Upper lobe of left lung (tissue), 4 donors: ENCODE measurements around the gene SLC22A17.

Source experiments
- EP300 ChIP-seq, 4 donors: sonication (generic); formaldehyde crosslinking; IDR thresholded peaks; one replicate each; pipeline ENCODE4 v1.5.1; 2017; ENCODE audit warnings: antibody characterized with exemption in 4 of 4, control low read depth in 2 of 4
- POLR2A ChIP-seq, 4 donors: fragments of 450-650 bp; IDR thresholded peaks; one replicate each; pipeline ENCODE4 v1.5.1; 2016 to 2017; ENCODE audit warnings: antibody characterized with exemption in 4 of 4, mild to moderate bottlenecking in 2 of 4
- POLR2AphosphoS5 ChIP-seq, 2 donors: sonication (generic); formaldehyde crosslinking; IDR thresholded peaks; one replicate each; pipeline ENCODE4 v1.5.1; 2017; ENCODE audit warnings: antibody characterized with exemption in 2 of 2
- TF ChIP-seq, protein P1 (sequence below), 6 experiments: fragments of 450-650 bp in 4 of 6; fragments of 200-600 bp in 2 of 6; sonication (generic) in 2 of 6; IDR thresholded peaks; one replicate each; pipeline ENCODE4 v1.5.1; 2016 to 2019; ENCODE audit warnings: antibody characterized with exemption in 6 of 6

DNA sequence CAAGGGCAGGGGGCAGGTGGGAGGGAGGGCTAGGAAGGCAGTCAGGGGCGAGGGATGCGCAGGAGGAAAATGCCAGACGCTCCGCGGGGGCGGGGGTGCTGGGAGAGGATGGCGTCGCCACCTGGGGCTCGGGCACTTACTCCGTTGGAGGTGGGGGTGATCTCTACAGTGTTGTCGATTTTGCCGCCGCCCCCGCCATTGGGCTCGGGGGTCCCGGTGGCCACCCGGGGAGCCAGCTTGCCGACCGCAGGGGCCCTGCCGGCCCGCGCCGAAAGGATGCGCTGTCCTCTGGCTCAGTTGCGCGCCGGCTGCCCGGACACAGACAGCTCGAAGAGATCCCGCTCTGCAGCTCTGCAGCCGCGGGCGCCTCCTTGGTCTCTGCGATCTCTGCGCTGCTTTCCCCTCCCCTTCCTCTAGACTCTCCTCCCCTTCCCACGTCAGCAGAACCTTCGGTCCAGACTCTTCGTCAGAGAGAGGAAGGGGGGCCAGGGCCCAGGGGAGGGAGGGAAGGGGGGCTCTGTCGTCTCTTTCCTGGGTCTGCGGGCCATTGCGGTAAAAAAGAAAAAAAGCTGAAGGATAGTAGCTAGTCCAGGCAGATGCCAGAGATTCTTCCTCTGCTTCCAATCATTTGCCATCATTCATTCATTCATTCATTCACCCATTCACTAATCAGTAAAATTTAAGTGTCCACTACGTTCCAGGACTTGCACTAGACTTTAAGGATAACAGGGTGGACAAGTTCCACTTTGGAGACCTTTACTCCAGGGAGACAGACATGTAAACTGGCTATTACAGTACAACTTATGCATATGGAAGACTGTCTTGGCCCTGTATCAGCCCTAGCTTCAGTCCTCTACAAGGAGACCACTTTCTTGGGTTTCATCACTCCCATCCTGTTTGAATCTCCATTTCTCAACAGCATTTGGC, at the start of gene SLC22A17:
- TF ChIP-seq, protein P1, sequence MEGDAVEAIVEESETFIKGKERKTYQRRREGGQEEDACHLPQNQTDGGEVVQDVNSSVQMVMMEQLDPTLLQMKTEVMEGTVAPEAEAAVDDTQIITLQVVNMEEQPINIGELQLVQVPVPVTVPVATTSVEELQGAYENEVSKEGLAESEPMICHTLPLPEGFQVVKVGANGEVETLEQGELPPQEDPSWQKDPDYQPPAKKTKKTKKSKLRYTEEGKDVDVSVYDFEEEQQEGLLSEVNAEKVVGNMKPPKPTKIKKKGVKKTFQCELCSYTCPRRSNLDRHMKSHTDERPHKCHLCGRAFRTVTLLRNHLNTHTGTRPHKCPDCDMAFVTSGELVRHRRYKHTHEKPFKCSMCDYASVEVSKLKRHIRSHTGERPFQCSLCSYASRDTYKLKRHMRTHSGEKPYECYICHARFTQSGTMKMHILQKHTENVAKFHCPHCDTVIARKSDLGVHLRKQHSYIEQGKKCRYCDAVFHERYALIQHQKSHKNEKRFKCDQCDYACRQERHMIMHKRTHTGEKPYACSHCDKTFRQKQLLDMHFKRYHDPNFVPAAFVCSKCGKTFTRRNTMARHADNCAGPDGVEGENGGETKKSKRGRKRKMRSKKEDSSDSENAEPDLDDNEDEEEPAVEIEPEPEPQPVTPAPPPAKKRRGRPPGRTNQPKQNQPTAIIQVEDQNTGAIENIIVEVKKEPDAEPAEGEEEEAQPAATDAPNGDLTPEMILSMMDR (IDR thresholded peaks at IDR 0.05): no peak
- TF ChIP-seq POLR2A (IDR thresholded peaks at IDR 0.05) (peak in 2 of 4 donors; percentile 48 to 54), POLR2AphosphoS5 (IDR thresholded peaks at IDR 0.05) (peak in 1 of 2 donors; percentile 69), EP300 (IDR thresholded peaks at IDR 0.05) (no peak)
